ENCODE data around the gene EGF.

The EGF gene

DNA sequence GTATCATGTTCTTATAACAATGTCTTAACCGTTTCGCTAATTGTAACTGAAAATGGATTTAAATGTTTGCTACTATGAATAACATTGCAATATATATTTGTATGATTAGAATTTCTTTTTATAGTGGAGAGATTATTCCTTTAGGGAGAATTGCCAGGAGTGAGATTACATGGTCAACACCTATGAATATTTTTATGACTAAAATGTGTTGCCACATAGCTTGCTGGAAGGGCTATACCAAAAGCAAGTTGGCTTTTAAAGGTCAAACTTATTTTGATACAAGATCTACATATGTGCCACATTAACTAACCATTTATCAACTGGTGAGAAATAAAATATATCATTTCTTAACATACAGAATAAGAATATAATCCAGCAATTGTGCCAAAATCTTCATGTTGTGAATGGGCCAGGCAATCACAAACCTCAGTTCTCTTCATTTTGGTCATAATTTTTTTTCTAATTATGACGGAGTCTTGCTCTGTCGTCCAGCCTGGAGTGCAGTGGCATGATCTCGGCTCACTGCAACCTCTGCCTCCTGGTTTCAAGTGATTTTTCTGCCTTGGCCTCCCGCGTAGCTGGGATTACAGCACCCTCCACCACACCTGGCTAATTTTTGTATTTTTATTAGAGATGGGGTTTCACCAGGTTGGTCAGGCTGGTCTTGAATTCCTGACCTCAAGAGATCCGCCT lies 10.0 kb upstream of the EGF start:
- no peaks in the 10 kb centered on the region for H3K4me1 ChIP-seq (ENCODE audit: control insufficient read depth in 2 of 2, insufficient read depth in 1 of 2, low read depth in 1 of 2, low read length in 2 of 2)
- no peak overlapping the region for H2BK15ac ChIP-seq (ENCODE audit: low read length)
- no peak overlapping the region for H2BK5ac ChIP-seq (ENCODE audit: low read length)
- H3K27ac ChIP-seq (replicated peaks; ENCODE audit: low read length), result no peak overlapping the region
- DNase-seq (ENCODE audit: low spot score), result no peak
- H3K4ac ChIP-seq (ENCODE audit: low read length), result no peak overlapping the region
- no peak overlapping the region for H3K9ac ChIP-seq (ENCODE audit: low read depth, low read length, poor library complexity)
- H3K14ac ChIP-seq (ENCODE audit: low read length), result no peak overlapping the region
- H3K9me3 ChIP-seq (replicated peaks in 1 of 2; ENCODE audit: control insufficient read depth in 2 of 2, insufficient read depth in 1 of 2, low read depth in 1 of 2, low read length in 2 of 2), result peaks cover 1 to 6% of the 10 kb centered on the region in 2 donors
- WGBS, 2 donors (ENCODE audit: extremely low coverage in 2 of 2, insufficient read length in 2 of 2, insufficient replicate concordance in 1 of 2), result no CpG with 5 or more reads among the region's 8 CpGs
- no peaks in the 10 kb centered on the region for H3K27me3 ChIP-seq (ENCODE audit: control insufficient read depth in 3 of 3, insufficient read depth in 3 of 3, low read depth in 1 of 3, low read length in 3 of 3)
- no peak overlapping the region for H4K8ac ChIP-seq (ENCODE audit: low read depth, low read length)
- H3K4me3 ChIP-seq (ENCODE audit: low read length in 2 of 2), result no peak overlapping the region
- H3K36me3 ChIP-seq (replicated peaks in 1 of 2; ENCODE audit: control insufficient read depth in 2 of 2, insufficient read depth in 2 of 2, low read length in 2 of 2), result no peaks in the 10 kb centered on the region
- no peak overlapping the region for H3K18ac ChIP-seq (ENCODE audit: low read length)
- no peak overlapping the region for H2BK12ac ChIP-seq (ENCODE audit: low read length)
- H3K4me2 ChIP-seq (ENCODE audit: insufficient read depth, low read length, poor library complexity, severe bottlenecking), result no peak overlapping the region
- H2AFZ ChIP-seq (ENCODE audit: low read length), result no peak overlapping the region
- no peak overlapping the region for H2AK5ac ChIP-seq (ENCODE audit: low read depth, low read length)
- no peak overlapping the region for H3K23ac ChIP-seq (ENCODE audit: low read depth, low read length, poor library complexity)
- H2BK120ac ChIP-seq (ENCODE audit: low read depth, low read length), result no peak overlapping the region
- no peaks in the 10 kb centered on the region for H3K79me1 ChIP-seq (ENCODE audit: low read depth, low read length)
- no peak overlapping the region for H4K91ac ChIP-seq (ENCODE audit: low read depth, low read length, poor library complexity)

DNA sequence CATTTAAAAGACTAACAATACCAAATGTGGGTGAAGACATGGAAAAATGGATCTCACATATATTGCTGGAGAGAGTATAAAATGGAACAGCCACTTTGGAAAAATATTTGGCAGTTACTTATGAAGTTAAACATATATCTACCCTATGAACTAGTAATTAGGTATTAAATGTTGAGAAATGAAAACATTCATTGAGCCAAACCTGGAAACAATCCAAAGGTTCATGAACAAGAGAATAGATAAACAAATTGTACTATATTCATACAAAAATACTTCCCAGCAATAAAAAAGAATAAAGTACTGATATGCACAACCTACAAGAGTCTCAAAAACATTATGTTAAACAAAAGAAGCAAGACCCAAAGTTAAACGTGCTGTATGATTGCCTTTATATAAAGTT lies 4.0 kb upstream of the EGF start:
- no CpG with 5 or more reads among the region's 1 CpG for WGBS, 2 donors (ENCODE audit: extremely low coverage in 2 of 2, insufficient read length in 2 of 2, insufficient replicate concordance in 1 of 2)
- H3K36me3 ChIP-seq (replicated peaks in 1 of 2; ENCODE audit: control insufficient read depth in 2 of 2, insufficient read depth in 2 of 2, low read length in 2 of 2), result no peaks in the 10 kb centered on the region
- H3K14ac ChIP-seq (ENCODE audit: low read length), result no peak overlapping the region
- H3K9me3 ChIP-seq (replicated peaks in 1 of 2; ENCODE audit: control insufficient read depth in 2 of 2, insufficient read depth in 1 of 2, low read depth in 1 of 2, low read length in 2 of 2), result no peaks in the 10 kb centered on the region
- no peak overlapping the region for H2BK5ac ChIP-seq (ENCODE audit: low read length)
- no peak overlapping the region for H2AFZ ChIP-seq (ENCODE audit: low read length)
- H3K4me1 ChIP-seq (ENCODE audit: control insufficient read depth in 2 of 2, insufficient read depth in 1 of 2, low read depth in 1 of 2, low read length in 2 of 2), result peaks cover 4 to 10% of the 10 kb centered on the region in 2 donors
- H2BK120ac ChIP-seq (ENCODE audit: low read depth, low read length), result no peak overlapping the region
- H3K23ac ChIP-seq (ENCODE audit: low read depth, low read length, poor library complexity), result no peak overlapping the region
- H3K79me1 ChIP-seq (ENCODE audit: low read depth, low read length), result no peaks in the 10 kb centered on the region
- H4K8ac ChIP-seq (ENCODE audit: low read depth, low read length), result no peak overlapping the region
- H2AK5ac ChIP-seq (ENCODE audit: low read depth, low read length), result no peak overlapping the region
- no peak overlapping the region for H2BK12ac ChIP-seq (ENCODE audit: low read length)
- no peak overlapping the region for H4K91ac ChIP-seq (ENCODE audit: low read depth, low read length, poor library complexity)
- H3K4me2 ChIP-seq (ENCODE audit: insufficient read depth, low read length, poor library complexity, severe bottlenecking), result no peak overlapping the region
- no peak overlapping the region for H3K9ac ChIP-seq (ENCODE audit: low read depth, low read length, poor library complexity)
- no peak overlapping the region for H3K4me3 ChIP-seq (ENCODE audit: low read length in 2 of 2)
- H2BK15ac ChIP-seq (ENCODE audit: low read length), result no peak overlapping the region
- H3K27ac ChIP-seq (replicated peaks; ENCODE audit: low read length), result no peak overlapping the region
- H3K4ac ChIP-seq (ENCODE audit: low read length), result no peak overlapping the region
- DNase-seq (ENCODE audit: low spot score), result no peak
- no peaks in the 10 kb centered on the region for H3K27me3 ChIP-seq (ENCODE audit: control insufficient read depth in 3 of 3, insufficient read depth in 3 of 3, low read depth in 1 of 3, low read length in 3 of 3)
- H3K18ac ChIP-seq (ENCODE audit: low read length), result no peak overlapping the region

DNA sequence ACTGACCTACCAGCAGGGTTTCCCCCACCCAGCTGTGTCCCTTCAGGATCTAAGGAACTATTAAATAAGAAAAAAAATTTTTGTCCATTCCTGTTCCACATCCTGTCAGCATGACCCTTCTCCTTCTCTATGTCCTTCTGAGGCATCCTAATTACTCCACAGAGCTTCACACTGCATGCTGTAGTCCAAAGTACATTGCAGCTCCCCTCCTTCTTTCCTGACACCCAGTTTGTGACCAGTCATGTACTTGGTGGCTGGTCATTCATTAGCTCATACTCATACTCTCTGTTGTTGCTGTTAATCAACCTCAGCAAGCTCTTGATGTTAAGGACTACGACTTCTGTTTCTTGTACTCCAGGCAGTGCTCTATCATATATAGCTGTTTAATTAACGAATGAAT lies 2.4 kb upstream of the EGF start:
- Histone ChIP-seq H3K4me1 (ENCODE audit: control insufficient read depth in 2 of 2, insufficient read depth in 1 of 2, low read depth in 1 of 2, low read length in 2 of 2) (peaks cover 6 to 10% of the 10 kb centered on the region in 2 donors), H3K36me3 (replicated peaks in 1 of 2; ENCODE audit: control insufficient read depth in 2 of 2, insufficient read depth in 2 of 2, low read length in 2 of 2) (no peaks in the 10 kb centered on the region), H3K18ac (ENCODE audit: low read length) (no peak overlapping the region), H4K8ac (ENCODE audit: low read depth, low read length) (no peak overlapping the region), H3K9me3 (replicated peaks in 1 of 2; ENCODE audit: control insufficient read depth in 2 of 2, insufficient read depth in 1 of 2, low read depth in 1 of 2, low read length in 2 of 2) (no peaks in the 10 kb centered on the region), H3K79me1 (ENCODE audit: low read depth, low read length) (no peaks in the 10 kb centered on the region), H2BK5ac (ENCODE audit: low read length) (no peak overlapping the region), H2BK15ac (ENCODE audit: low read length) (no peak overlapping the region), H3K14ac (ENCODE audit: low read length) (no peak overlapping the region), H3K23ac (ENCODE audit: low read depth, low read length, poor library complexity) (no peak overlapping the region), H3K27ac (replicated peaks; ENCODE audit: low read length) (no peak overlapping the region), H2BK12ac (ENCODE audit: low read length) (no peak overlapping the region), H3K9ac (ENCODE audit: low read depth, low read length, poor library complexity) (no peak overlapping the region), H3K4me3 (ENCODE audit: low read length in 2 of 2) (no peak overlapping the region), H3K27me3 (ENCODE audit: control insufficient read depth in 3 of 3, insufficient read depth in 3 of 3, low read depth in 1 of 3, low read length in 3 of 3) (no peaks in the 10 kb centered on the region), H2BK120ac (ENCODE audit: low read depth, low read length) (no peak overlapping the region), H2AK5ac (ENCODE audit: low read depth, low read length) (no peak overlapping the region), H4K91ac (ENCODE audit: low read depth, low read length, poor library complexity) (no peak overlapping the region), H3K4me2 (ENCODE audit: insufficient read depth, low read length, poor library complexity, severe bottlenecking) (no peak overlapping the region), H3K4ac (ENCODE audit: low read length) (no peak overlapping the region), H2AFZ (ENCODE audit: low read length) (no peak overlapping the region)
- no peak for DNase-seq (ENCODE audit: low spot score)
- WGBS, 2 donors (ENCODE audit: extremely low coverage in 2 of 2, insufficient read length in 2 of 2, insufficient replicate concordance in 1 of 2), result no CpG with 5 or more reads among the region's 2 CpGs

DNA sequence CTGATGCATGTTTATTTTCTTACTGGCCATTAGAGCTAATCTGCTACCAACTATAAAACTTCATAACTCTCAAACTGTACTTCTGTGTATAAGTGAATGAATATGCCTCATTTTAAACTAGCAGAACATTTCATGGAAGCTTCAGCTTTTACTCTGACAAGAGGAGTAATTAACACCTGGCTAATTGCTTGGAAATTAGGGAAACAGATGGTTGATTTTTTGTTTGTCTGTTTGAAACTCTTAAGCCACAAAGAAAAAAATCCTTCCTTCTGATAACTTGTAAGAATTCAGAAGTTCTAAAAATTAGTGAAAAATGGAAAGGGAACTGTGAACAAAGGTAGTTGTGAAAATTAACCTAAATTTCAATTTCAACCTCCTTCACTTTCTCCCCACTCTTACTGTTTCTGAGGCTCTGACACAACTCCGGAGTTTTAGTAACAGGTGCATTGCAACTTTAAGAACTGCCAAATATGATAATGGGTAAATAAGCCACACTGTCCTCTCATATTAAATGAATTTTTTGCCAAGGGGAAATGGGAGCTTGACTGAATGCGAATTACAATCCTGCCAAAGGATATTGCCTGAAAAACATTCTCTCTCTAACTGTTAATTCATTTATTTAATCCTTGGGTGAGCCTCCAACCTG lies 1.0 kb downstream of the EGF start:
- no peak overlapping the region for H2BK15ac ChIP-seq (ENCODE audit: low read length)
- H2BK12ac ChIP-seq (ENCODE audit: low read length), result no peak overlapping the region
- H3K4ac ChIP-seq (ENCODE audit: low read length), result no peak overlapping the region
- no peak for DNase-seq (ENCODE audit: low spot score)
- H3K23ac ChIP-seq (ENCODE audit: low read depth, low read length, poor library complexity), result no peak overlapping the region
- no CpG with 5 or more reads among the region's 2 CpGs for WGBS, 2 donors (ENCODE audit: extremely low coverage in 2 of 2, insufficient read length in 2 of 2, insufficient replicate concordance in 1 of 2)
- peaks cover 11 to 13% of the 10 kb centered on the region in 2 donors for H3K4me1 ChIP-seq (ENCODE audit: control insufficient read depth in 2 of 2, insufficient read depth in 1 of 2, low read depth in 1 of 2, low read length in 2 of 2)
- H3K27me3 ChIP-seq (ENCODE audit: control insufficient read depth in 3 of 3, insufficient read depth in 3 of 3, low read depth in 1 of 3, low read length in 3 of 3), result no peaks in the 10 kb centered on the region
- H3K36me3 ChIP-seq (replicated peaks in 1 of 2; ENCODE audit: control insufficient read depth in 2 of 2, insufficient read depth in 2 of 2, low read length in 2 of 2), result no peaks in the 10 kb centered on the region
- no peaks in the 10 kb centered on the region for H3K9me3 ChIP-seq (replicated peaks in 1 of 2; ENCODE audit: control insufficient read depth in 2 of 2, insufficient read depth in 1 of 2, low read depth in 1 of 2, low read length in 2 of 2)
- H4K91ac ChIP-seq (ENCODE audit: low read depth, low read length, poor library complexity), result no peak overlapping the region
- H2AFZ ChIP-seq (ENCODE audit: low read length), result no peak overlapping the region
- H3K14ac ChIP-seq (ENCODE audit: low read length), result no peak overlapping the region
- no peak overlapping the region for H3K9ac ChIP-seq (ENCODE audit: low read depth, low read length, poor library complexity)
- no peak overlapping the region for H2BK5ac ChIP-seq (ENCODE audit: low read length)
- no peak overlapping the region for H2AK5ac ChIP-seq (ENCODE audit: low read depth, low read length)
- H4K8ac ChIP-seq (ENCODE audit: low read depth, low read length), result no peak overlapping the region
- H3K4me3 ChIP-seq (ENCODE audit: low read length in 2 of 2), result no peak overlapping the region
- no peak overlapping the region for H2BK120ac ChIP-seq (ENCODE audit: low read depth, low read length)
- H3K27ac ChIP-seq (replicated peaks; ENCODE audit: low read length), result no peak overlapping the region
- no peaks in the 10 kb centered on the region for H3K79me1 ChIP-seq (ENCODE audit: low read depth, low read length)
- peak overlapping the region; percentile 22 for H3K4me2 ChIP-seq (ENCODE audit: insufficient read depth, low read length, poor library complexity, severe bottlenecking)
- no peak overlapping the region for H3K18ac ChIP-seq (ENCODE audit: low read length)
